OCI-LY3 (cell line): Measurements from ENCODE around the gene KLF16.

Experiments
- CTCF ChIP-seq: fragments of 200-600, 300-600 bp; sonication (generic); IDR thresholded peaks from 2 replicates; pipeline ENCODE4 v1.5.1; 2014; ENCODE audit warnings: antibody characterized with exemption, low read length, low read depth
- EZH2phosphoT487 ChIP-seq: fragments of 200-600 bp; shearing (Covaris generic); IDR thresholded peaks from 2 replicates; pipeline ENCODE4 v1.6.1; 2018; ENCODE audit warnings: antibody characterized with exemption, mixed run types, low read depth

- TF ChIP-seq CTCF: no peak
- no peak for TF ChIP-seq EZH2phosphoT487
Observed at GRCh38 chr19:1817553-1818179, 45.7 kb downstream of the KLF16 start.
